T-helper 2 cell treated with Interferon-gamma antibody and Interleukin-4, amounts not matched to agents 100 ng/mL and 5 ng/mL, for 36 hours (primary cell): ENCODE data around the gene TMEM50B. TPM values are rescaled to one million over a fixed set of nuclear protein-coding genes. Genes with fewer than 3 reads are reported as not detected.
"Not testable (repeated sequence)": the region's sequence is repeated elsewhere in the genome, so short reads cannot be mapped to it uniquely, and the experiment has no call there.

Source experiments
- intact Hi-C: fragments of 100-400 bp; cut with micrococcal nuclease; formaldehyde crosslinking; loops from one replicate; pipeline ENCODE4 v1.15.1; 2023
- total RNA-seq: library from RNA; stranded (reverse); gene quantifications from 2 replicates; pipeline ENCODE4 v1.2.3, GENCODE V29; 2022

Gene TMEM50B
- total RNA-seq, 1 donor from 2014 or later, result 37.5 TPM

DNA sequence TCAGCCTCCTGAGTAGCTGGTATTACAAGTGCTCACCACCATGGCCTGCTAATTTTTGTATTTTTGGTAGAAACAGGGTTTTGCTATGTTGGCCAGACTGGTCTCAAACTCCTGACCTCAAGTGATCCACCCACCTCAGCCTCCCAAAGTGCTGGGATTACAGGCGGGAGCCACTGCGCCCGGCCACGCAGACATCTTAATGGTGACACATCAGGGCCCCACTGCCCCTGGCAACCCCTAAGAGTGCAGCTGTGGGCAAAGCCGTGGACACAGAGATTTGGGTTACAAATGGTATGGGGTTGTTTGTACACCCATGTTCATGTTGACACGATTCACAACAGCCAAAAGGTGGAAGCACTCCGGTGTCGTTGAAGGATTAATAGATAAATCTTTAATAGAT, 46.8 kb downstream of the TMEM50B start:
- intact Hi-C loops, result loop anchor here (10.0 kb wide), 1 partner anchor 48 kb away; no protein-coding TSS in a partner anchor

DNA sequence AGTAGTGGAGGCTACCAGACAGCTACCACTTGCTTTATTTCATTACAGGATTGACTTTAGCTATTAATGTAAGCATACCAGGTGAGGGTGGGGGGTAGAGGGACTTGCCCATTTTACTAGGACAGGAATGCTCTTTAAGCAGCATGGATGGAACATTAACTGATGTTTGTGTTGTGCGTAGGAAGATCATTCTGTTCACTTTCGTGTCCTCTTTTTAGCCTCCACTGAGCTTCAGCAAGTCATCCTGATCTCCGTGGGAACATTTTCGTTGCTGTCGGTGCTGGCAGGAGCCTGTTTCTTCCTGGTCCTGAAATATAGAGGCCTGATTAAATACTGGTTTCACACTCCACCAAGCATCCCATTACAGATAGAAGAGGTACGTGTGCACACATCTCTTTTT, 47.3 kb downstream of the TMEM50B start:
- intact Hi-C loops, result loop anchor here (10.0 kb wide), 1 partner anchor 48 kb away; no protein-coding TSS in a partner anchor

DNA sequence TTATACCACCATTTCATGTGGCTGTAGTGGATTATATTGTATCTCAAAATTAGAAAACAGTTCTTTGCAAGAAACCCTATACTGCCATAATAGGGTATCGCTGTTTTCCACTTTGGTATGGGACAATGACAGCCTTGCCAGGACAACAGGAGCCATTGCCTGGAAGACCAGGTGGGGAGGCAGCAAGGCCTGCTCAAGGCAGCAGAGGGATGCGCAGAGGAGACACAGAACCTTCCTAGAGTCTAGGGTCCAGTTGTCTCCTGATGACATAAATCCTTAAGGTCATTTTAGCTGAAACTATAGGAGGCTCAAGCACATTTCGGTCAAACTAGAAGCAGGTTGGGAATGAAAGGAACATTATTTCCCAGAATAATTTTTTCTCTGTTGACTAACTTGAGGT, 48.9 kb downstream of the TMEM50B start:
- intact Hi-C loops, result loop anchor here (10.0 kb wide), 1 partner anchor 46 kb away; no protein-coding TSS in a partner anchor

DNA sequence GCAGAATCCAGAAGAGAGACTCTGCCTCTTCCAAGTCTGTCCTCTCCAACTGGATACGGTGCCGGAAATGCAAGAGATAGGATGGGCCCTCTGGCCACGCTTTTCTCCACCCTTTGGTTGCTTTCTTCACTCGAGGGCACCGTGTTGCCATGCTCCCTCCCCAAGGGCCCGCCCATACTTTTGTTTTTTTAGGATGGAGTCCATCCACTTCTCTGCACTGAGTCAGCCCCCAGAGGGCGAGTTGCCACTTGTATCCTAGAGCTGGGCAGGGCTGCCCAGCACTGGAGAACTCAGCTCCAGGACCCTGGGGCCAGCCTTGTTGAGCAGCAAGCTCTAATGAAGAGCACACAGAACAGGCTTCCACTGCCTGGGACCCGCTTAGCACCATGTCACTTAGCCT, 51.1 kb downstream of the TMEM50B start:
- intact Hi-C loops, result no loop called here

GRCh38 chr21:33427051-33427450, 52.7 kb downstream of the TMEM50B start:
- intact Hi-C loops, result no loop called here

DNA sequence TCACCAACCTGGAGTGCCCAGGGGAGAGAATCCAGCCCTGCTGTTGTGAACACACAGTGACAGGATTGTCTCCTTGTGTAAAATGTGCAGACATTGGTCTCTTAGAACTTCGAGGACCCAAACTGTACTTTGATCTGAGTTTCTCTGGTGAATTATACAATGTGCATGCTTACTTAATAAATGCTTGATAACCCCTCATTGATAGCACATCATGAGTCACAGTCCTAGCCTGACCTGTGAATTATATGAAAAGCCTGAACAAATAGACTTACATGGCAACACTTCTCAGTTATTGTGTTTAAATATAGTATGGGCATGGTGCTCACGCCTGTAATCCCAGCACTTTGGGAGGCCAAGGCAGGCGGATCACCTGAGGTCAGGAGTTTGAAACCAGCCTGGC, 53.9 kb downstream of the TMEM50B start:
- intact Hi-C loops, result no loop called here

DNA sequence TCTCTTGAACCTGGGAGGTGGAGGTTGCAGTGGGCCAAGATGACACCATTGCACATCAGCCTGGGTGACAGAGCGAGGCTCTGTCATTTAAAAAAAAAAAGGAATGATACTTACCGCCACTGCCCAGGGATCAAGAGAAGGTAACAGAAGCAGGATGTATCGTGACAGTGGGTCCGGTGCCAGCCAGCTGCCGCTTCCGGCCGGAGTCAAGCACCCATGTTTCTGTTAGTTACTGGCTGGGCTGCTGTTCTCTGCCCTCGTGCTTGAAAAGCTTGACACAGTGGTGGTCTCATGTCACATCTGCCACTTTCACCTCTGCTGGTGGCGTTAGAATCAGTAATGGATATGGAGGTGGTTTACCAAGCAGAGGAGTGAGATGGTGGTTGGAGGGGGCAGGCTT, 55.6 kb downstream of the TMEM50B start:
- intact Hi-C loops, result no loop called here

GRCh38 chr21:33421713-33422393, 57.9 kb downstream of the TMEM50B start:
- intact Hi-C loops, result no loop called here

GRCh38 chr21:33419538-33420123, 60.1 kb downstream of the TMEM50B start:
- intact Hi-C loops, result no loop called here

GRCh38 chr21:33418691-33419090, 61.1 kb downstream of the TMEM50B start:
- intact Hi-C loops, result no loop called here

DNA sequence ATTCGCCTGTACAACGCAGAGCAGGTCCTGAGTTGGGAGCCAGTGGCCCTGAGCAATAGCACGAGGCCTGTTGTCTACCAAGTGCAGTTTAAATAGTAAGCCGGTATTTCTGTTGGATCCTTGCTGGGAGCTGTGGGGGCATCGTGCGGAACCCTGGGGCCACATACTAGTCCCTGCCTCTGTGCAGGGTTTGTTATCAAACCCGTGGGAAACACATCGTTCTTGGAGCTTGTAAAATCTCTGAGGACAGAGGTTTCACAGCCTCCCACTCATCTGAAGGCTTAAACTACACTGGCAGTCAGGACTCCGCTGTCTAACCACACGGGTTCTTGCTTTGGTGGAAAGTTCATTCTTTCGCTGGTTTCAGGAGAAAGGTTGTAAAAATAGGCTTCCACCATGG, 64.8 kb downstream of the TMEM50B start:
- intact Hi-C loops, result no loop called here

- intact Hi-C loops, result no loop called here
Measured at GRCh38 chr21:33414068-33414467, 65.7 kb downstream of the TMEM50B start.

- intact Hi-C loops, result no loop called here
Measured at GRCh38 chr21:33412832-33413519, 66.8 kb downstream of the TMEM50B start.

DNA sequence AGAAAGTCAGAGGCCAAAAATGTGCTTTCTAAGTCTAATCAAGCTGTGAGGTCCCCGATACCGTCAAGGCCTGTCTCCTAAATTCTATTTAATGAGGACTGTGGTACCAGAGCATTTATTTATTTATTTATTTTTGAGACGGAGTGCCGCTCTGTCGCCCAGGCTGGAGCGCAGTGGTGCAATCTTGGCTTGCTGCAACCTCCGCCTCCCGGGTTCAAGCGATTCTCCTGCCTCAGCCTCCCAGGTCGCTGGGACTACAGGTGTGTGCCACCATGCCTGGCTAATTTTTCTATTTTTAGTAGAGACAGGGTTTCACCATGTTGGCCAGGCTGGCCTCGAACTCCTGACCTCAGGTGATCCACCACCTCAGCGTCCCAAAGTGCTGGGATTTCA, 67.3 kb downstream of the TMEM50B start:
- intact Hi-C loops, result not testable (repeated sequence)

DNA sequence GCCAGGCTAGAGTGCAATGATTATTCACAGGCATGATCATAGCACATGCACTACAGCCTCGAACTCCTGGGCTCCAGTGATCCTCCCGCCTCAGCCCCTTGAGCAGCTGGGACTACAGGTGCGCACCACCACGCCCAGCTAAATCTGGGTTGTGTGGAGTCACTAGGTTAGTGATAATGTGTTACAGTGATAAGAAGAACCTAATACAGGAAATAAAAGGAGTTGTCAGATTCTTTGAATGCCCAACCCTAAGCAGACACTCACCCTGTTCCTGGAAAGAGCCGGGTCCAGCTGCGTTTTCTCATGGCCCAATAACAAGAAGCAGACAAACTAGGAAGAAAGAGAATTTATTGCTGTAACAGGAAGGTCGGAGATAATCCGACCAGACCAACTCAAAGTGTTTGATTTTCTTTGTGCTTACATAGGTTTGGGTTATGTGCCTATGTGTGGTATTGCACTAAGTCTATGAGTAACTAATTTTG, 67.8 kb downstream of the TMEM50B start:
- intact Hi-C loops, result no loop called here

DNA sequence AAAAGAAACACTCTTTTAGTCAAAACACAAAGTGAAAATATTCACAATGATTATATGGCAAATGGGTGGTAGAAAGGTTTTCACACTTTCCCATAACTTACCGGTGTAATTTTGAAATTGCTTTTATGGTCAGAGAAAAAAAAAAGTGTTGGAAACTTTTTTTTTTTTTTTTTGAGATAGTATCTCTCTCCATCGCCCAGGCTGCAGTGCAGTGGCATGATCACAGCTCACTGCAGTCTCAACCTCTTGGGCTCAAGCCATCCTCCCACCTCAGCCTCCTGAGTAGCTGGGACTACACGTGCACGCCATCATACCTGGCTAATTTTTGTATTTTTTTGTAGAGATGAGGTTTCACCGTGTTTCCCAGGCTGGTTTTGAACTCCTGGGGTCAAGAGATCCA, 73.3 kb downstream of the TMEM50B start:
- intact Hi-C loops, result no loop called here

DNA sequence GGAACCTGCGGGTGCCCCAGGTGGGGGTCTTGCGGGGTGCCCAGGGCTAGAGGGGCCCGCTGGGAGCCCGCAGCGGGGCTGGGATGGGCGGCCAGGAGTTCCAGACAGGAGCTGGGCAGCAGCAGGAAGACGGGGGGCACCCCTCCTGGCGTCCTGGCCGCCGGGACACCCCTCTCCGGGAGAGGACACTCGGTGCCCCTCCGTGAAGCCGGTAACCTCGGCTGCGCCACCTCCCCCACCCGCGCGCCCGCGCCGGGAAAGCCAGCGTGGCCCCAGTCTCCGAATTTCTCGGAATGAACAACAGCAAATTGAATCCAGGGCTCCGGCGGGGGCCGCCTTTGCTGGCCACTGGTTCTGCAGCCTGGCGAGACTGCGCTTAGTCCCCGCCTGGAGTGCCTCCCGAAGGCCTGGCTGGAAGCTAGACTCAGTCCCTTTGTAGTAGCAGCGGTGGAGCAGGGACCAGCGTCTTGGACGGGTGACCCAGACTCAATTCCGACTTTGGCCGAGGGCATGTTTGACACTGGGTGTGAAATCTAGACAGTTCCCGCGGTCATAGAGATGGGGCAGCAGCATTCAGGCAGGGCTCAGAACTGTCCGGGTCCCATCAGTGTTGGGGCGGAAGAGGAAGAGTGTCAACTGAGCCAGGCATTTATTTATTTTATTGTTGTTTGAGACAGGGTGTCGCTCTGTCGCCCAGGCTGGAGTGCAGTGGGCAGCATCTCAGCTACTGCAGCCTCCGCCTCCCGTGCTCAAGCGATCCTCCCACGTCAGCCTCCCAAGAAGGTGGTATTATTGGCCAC, 75.8 kb downstream of the TMEM50B start:
- intact Hi-C loops, result loop anchor here (2.0 kb wide), 1 partner anchor 19 kb away; no protein-coding TSS in a partner anchor

DNA sequence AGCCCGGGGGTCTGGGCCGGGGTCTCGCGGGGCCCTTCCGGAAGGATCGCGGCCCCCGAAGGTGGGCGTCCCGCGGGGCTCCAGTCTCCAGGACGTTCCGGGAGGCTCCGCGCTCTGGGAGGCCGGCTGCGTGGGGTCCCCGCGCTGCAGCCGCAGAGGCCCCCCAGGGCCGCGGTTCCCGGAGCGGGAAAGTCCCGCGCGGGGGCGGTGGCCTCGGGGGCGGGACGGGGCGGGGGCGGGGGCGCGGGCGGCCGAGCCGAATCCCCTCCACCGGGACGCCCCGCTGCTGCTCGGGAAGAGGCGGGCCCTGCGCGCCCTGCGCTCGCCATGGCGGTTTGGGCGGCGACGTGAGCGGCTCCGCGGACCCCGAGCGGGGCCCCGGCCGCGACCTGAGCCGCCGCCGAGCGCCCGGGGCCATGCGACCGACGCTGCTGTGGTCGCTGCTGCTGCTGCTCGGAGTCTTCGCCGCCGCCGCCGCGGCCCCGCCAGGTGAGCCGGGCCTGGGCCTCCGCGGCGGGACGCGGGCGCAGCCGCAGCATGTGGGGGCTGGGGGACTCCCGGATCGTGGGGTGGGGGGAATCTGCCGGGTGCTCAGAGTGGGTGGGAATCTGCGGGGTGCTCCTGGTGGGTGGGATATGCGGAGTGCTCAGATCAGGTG, 76.5 kb downstream of the TMEM50B start, which contains the start of gene IFNGR2:
Gene IFNGR2, plus strand, starts transcription at position 286 of the 658 bp plus-strand sequence. Its CDS starts 131 bp downstream, at position 417.
- intact Hi-C loops, result no loop called here

DNA sequence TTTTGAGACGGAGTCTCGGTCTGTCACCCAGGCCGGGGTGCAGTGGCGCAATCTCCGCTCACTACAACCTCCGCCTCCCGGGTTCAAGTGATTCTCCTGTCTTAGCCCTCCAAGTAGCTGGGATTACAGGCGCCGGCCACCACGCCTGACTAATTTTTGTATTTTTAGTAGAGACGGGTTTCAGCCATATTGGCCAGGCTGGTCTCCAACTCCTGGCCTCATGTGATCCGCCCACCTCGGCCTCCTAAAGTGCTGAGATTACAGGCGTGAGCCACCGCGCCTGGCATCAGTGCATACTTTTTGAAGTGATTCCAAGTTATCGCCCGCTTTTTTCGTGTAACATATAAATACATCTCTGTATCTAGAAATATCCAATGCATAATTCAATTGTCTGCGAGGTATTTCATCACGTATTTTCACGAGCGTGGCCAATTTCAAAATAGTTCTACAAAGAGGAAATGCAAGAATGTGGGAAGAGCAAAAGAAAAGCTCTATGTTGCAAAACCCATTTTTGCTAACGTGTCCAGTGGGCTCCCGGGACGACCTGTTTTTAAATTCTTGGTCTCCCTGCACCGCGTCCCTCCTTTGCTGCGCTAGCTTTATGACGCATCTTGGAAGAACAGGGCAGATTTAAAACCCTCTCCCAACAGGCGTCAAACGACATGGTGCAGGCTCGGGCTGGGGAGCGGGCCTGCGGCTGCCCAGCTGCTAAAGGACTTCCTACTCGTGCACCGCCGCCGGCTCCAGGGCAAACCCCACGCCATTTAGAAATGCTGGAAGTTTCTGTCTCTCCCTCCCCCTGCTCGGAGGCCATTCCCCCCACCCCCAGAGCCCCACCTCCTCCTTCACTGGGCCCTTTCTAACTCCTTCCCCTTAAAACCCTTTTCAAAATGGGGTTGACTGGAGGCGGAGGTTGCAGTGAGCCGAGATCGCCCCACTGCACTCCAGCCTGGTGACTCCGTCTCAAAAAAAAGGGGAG, 77.5 kb downstream of the TMEM50B start:
- intact Hi-C loops, result no loop called here

- intact Hi-C loops, result no loop called here
Measured at GRCh38 chr21:33401630-33401992, 78.2 kb downstream of the TMEM50B start.
